GM19438 (cell line): ENCODE measurements around the gene MIPOL1.

ENCODE experiments used
- ATAC-seq: cut with Tn5 transposase; IDR thresholded peaks from one replicate; pipeline ENCODE4 v1.9.1; 2021; ENCODE audit warnings: low read depth; ENCODE audit not compliant: unreplicated experiment

Gene MIPOL1

DNA sequence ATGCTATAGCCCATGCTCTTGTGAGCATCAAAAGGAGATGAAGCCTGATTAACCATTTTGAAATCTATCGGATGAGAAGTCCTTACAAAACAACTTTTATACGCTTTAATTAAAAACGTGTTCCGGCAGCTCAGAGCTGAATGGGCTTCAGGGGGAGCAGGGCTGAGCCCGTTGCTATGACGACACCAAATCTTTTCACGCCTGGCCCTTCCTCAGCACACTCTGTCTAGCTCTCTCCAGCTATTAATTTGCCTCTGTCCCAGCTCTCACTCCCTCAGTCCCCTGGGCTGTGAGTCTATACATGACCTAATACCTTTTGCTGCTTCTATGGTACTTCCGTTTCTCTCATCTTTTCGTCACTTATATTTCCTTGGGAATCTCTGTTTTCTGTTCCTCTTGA, 381.5 kb downstream of the MIPOL1 start:
- ATAC-seq = no peak

GRCh38 chr14:37580146-37580545, 382.4 kb downstream of the MIPOL1 start:
- ATAC-seq = no peak

- no peak for ATAC-seq
Observed at GRCh38 chr14:37583358-37584210, 385.8 kb downstream of the MIPOL1 start.

GRCh38 chr14:37584211-37585100, 386.7 kb downstream of the MIPOL1 start:
- no peak for ATAC-seq

DNA sequence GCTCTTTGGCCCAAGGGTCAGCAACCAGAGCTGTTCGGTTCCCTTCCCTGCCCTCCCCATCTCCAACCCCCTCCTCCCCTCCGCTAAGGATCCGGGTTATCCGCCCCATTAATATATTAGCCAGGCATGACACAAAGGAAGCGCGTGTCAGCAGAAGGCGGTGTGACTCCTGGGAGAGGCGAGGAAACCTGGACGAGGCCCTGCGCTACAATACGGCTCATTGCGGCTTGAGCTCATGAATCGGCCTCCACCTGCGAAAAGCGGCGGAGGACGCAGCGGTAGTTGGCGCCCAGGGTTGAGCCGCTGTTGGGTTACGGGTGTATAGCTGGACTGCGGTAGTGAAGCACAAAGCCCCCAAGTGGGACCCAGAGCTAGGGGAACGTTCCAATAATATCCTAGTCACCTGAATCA, 387.4 kb downstream of the MIPOL1 start:
- no peak for ATAC-seq

DNA sequence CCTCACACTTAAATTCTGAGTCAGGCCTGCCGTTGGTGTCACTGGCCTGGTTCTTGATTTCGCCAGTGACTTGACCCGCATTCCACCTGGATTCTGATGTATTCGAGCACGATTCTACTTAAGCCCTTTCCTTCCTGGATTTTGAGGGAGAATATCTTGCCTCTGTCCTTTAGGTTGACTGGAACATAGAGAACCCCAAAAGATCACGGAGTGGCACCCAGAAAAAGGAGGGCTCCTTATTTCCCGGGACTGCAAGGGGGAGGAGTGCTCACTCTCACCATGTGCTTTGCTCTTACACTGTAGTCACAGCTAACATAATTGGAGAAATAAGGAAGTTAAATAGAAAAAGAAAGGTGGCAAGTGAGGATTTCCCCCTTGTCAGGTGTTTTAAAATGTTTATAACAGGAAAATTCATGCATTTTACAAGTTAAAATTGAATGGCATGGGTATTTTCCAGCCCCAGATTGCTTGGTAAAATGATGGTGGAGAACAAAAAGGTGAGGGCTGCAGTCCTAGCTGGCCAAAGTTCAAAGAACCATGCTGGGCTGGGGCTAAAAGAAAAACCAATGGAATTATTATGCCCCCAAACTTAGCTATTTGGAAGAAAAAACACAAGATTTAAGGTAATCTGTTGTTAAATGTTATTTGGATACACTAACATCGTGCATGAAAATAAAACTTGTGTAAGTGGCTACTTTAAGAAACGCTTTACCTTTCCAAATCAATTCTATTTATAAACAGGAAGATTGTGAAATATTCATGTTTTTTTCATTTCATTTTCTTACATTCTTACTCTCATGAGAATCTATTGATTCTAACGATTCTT, 388.4 kb downstream of the MIPOL1 start:
- ATAC-seq = no peak

- ATAC-seq = no peak
Observed at GRCh38 chr14:37586797-37587130, 389.0 kb downstream of the MIPOL1 start.

- ATAC-seq = no peak
Observed at GRCh38 chr14:37587131-37587803, 389.5 kb downstream of the MIPOL1 start.

DNA sequence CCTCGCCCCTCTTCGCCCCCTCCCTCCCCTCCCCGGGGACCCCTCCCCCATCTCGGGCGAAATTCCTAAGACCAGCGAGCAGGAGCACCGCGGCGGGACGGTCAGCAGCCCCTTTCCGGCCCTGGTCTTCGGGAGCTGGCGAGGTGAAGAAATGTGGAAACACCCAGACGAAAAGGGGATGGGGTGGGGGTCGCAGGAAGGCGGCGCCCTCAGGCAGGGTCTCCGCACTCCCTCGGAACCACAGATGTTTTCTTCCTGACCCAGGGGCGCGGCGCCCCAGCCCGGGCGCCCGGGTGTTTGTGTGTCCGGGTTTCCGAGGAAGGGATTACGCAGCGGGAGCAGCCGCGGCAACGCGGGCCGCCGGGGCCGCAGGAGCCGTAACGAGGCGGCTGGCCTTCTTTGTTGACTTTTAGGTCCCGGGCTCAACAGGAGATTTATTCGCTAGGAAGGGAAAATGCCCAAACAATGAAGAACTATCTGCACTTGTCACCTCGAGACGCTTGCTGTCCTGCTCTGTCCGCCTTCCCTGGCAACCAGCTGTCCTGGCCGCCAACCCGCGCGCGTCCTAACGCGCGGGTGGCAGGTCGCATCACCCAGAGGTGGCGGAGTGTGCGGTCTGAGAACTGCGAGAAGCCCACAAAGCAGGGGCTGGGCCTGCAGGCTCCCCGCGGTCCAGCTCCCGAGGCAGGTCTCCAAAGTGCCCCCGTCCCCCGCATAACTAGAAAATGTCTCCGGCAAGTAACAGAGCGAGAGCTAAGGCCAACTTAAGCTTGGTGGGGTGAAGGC, 390.3 kb downstream of the MIPOL1 start:
- ATAC-seq = no peak

- no peak for ATAC-seq
Observed at GRCh38 chr14:37588667-37588955, 390.9 kb downstream of the MIPOL1 start.

GRCh38 chr14:37588956-37589714, 391.4 kb downstream of the MIPOL1 start:
- ATAC-seq = no peak

DNA sequence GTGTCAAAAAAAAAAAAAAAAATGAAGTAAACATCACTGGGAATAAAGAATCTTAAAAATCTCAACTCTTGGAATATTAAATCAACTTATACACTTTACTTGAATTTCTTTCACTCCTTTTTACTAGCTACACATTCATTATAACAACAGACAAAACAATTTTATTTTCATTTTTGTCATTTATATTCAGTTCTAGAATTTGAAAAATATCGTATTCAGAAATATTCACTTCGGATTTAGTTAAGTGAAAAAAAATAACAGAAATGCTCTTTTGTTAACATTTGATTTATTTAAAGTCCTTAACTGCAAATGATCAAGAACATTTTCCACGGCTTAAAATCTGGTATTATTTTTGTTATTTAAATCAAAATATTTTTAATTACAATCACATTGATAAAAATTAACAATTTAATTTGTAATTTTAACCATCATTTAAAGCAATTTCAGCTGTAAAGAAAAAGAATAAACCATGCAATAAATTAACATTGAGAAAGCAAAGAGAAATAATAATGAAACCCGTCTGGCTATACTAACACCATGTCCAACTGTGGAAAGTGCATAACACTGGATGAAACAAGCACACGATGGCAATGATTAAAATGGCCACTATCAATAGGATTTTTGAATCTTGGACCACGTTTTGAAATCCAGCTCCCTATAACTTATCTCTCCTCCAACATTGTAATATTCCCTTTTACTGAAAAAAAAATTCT, 392.1 kb downstream of the MIPOL1 start:
- no peak for ATAC-seq

DNA sequence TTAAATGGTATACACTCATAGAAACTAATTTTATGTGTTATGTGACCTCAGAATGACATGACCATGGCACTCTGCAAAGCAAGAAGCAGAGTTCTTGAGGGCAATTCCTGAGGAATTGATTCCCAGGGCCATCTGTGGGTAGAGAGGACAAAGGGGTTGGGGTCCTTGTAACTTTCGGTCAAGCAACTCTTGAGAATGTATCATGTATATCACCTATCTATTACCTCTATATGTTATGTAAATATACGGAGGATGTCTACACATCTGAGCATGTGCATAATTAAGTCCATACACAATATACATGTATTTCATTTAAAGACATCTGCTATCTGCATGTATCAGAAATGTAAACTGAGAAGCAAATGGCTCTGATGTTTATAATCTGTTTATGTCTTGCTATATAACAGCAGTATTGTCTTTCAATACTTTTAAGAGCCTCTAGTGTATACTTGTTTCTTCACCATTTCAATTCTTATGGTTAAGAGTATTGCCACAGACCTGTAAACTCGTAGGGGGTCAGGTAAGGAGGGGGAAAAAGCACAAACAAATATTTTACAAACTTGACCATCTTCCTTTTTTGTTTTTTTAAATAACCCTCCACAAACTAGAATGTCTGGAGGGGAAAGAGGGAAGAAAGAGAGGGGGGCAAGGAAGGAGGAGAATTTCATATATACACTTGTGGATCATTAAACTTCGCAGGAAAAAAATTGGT, 392.8 kb downstream of the MIPOL1 start:
- no peak for ATAC-seq

GRCh38 chr14:37591311-37591940, 393.7 kb downstream of the MIPOL1 start:
- ATAC-seq = no peak

DNA sequence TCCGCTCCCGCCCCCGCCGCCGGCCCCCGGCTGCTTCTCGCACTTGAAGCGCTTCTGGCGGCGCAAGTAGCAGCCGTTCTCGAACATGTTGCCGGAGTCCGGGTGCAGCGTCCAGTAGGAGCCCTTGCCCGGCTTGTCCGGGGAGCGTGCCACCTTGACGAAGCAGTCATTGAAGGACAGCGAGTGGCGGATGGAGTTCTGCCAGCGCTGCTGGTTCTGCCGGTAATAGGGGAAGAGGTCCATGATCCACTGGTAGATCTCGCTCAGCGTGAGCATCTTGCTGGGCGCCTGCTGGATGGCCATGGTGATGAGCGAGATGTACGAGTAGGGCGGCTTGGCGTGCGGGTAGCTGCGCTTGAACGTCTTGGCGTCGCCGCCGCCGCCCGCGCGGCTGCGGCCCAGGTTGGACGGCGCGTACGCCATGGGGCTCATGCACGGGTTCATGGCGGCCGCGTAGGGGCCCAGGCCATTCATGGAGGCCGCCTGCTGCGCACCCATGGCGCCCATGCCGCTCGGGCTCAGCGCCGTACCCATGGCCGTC, 394.3 kb downstream of the MIPOL1 start:
- no peak for ATAC-seq

GRCh38 chr14:37592482-37593408, 395.0 kb downstream of the MIPOL1 start:
- no peak for ATAC-seq
